CD14-positive monocyte (primary cell): Measurements from ENCODE around the gene ARCN1. TPM values are rescaled to one million over a fixed set of nuclear protein-coding genes. Genes with fewer than 3 reads are reported as not detected.

ENCODE experiments used
- DNase-seq, 3 donors: peaks; one replicate each; pipeline ENCODE4 v3.0.0-alpha.2; 2011 to 2022
- H2AFZ ChIP-seq: 2 replicates; pipeline ENCODE4 v1.6.0; 2012; ENCODE audit warnings: mild to moderate bottlenecking, low read depth, low read length, inconsistent platforms; ENCODE audit not compliant: insufficient read depth, poor library complexity, severe bottlenecking
- H3K27ac ChIP-seq, 2 donors: 1 replicate in 1 of 2; 2 replicates in 1 of 2; pipeline ENCODE4 v1.5.1; 2012 to 2013; ENCODE audit warnings: low read length in 2 of 2, control low read depth in 1 of 2, inconsistent platforms in 1 of 2, low read depth in 1 of 2, mild to moderate bottlenecking in 1 of 2
- H3K27me3 ChIP-seq, 2 donors: one replicate each; pipeline versions ENCODE4 v1.6.0 to v1.6.1; 2011 to 2013; ENCODE audit warnings: low read length in 2 of 2; ENCODE audit not compliant: control insufficient read depth in 2 of 2, insufficient read depth in 2 of 2
- H3K36me3 ChIP-seq, 2 donors: replicated peaks in 1 of 2; 1 replicate in 1 of 2; 2 replicates in 1 of 2; pipeline versions ENCODE4 v1.5.1 to v1.6.1; 2012 to 2013; ENCODE audit warnings: low read length in 2 of 2, control low read depth in 1 of 2, inconsistent platforms in 1 of 2, mild to moderate bottlenecking in 1 of 2; ENCODE audit not compliant: insufficient read depth in 2 of 2, control insufficient read depth in 1 of 2
- H3K4me1 ChIP-seq, 2 donors: 1 replicate in 1 of 2; 2 replicates in 1 of 2; pipeline versions ENCODE4 v1.5.1 to v1.6.1; 2012 to 2013; ENCODE audit warnings: low read length in 2 of 2, control low read depth in 1 of 2, inconsistent platforms in 1 of 2, mild to moderate bottlenecking in 1 of 2, moderate library complexity in 1 of 2; ENCODE audit not compliant: insufficient read depth in 2 of 2, control insufficient read depth in 1 of 2
- H3K4me2 ChIP-seq: replicated peaks from 2 replicates; pipeline ENCODE3; 2012; ENCODE audit warnings: low read length, moderate library complexity, mild to moderate bottlenecking; ENCODE audit not compliant: poor library complexity, severe bottlenecking; ENCODE audit errors: extremely low read depth
- H3K4me3 ChIP-seq, 3 experiments: fragments of 200-600 bp in 1 of 3; sonication (generic) in 1 of 3; replicated peaks in 1 of 3; 1 replicate in 2 of 3; 2 replicates in 1 of 3; pipeline ENCODE4 v1.5.1; 2011 to 2013; ENCODE audit warnings: low read length in 3 of 3, mild to moderate bottlenecking in 3 of 3, control low read depth in 2 of 3, low read depth in 2 of 3, inconsistent platforms in 1 of 3, moderate library complexity in 1 of 3
- H3K79me2 ChIP-seq: 2 replicates; pipeline ENCODE4 v1.6.0; 2012; ENCODE audit warnings: mild to moderate bottlenecking, control low read depth, inconsistent platforms, low read length, moderate library complexity; ENCODE audit not compliant: insufficient read depth
- H3K9ac ChIP-seq: 2 replicates; pipeline ENCODE4 v1.6.0; 2017; ENCODE audit warnings: low read length, mild to moderate bottlenecking; ENCODE audit not compliant: insufficient read depth, poor library complexity, severe bottlenecking
- H3K9me3 ChIP-seq, 2 donors: replicated peaks in 1 of 2; 1 replicate in 1 of 2; 2 replicates in 1 of 2; pipeline versions ENCODE4 v1.5.1 to v1.6.1; 2012 to 2013; ENCODE audit warnings: low read length in 2 of 2, control low read depth in 1 of 2; ENCODE audit not compliant: control insufficient read depth in 1 of 2, insufficient read depth in 1 of 2
- H4K20me1 ChIP-seq: 2 replicates; pipeline ENCODE4 v1.6.0; 2012; ENCODE audit warnings: mild to moderate bottlenecking, low read length, control low read depth, moderate library complexity; ENCODE audit not compliant: insufficient read depth
- H3K27ac Mint-ChIP-seq, 7 donors: one replicate each; pipeline ENCODE4 v1.8.0; 2020; ENCODE audit warnings: mild to moderate bottlenecking in 7 of 7, mixed read lengths in 7 of 7, moderate library complexity in 6 of 7, inconsistent platforms in 2 of 7
- H3K27me3 Mint-ChIP-seq, 3 donors: one replicate each; pipeline ENCODE4 v1.8.0; 2021 to 2022; ENCODE audit warnings: low read depth in 3 of 3, mild to moderate bottlenecking in 3 of 3, mixed read lengths in 3 of 3, moderate library complexity in 3 of 3, inconsistent platforms in 1 of 3
- H3K36me3 Mint-ChIP-seq, 2 donors: one replicate each; pipeline ENCODE4 v1.8.0; 2020; ENCODE audit warnings: mixed read lengths in 2 of 2, inconsistent platforms in 1 of 2, mild to moderate bottlenecking in 1 of 2
- H3K4me1 Mint-ChIP-seq: one replicate; pipeline ENCODE4 v1.8.0; 2020; ENCODE audit warnings: mild to moderate bottlenecking, mixed read lengths
- H3K4me3 Mint-ChIP-seq, 2 donors: one replicate each; pipeline ENCODE4 v1.8.0; 2020; ENCODE audit warnings: mild to moderate bottlenecking in 2 of 2, mixed read lengths in 2 of 2, moderate library complexity in 1 of 2
- H3K9me3 Mint-ChIP-seq, 7 donors: one replicate each; pipeline ENCODE4 v1.8.0; 2020 to 2022; ENCODE audit warnings: mixed read lengths in 7 of 7, mild to moderate bottlenecking in 6 of 7, moderate library complexity in 6 of 7, inconsistent platforms in 2 of 7
- CTCF ChIP-seq: fragments of 200-600 bp; IDR thresholded peaks from one replicate; pipeline ENCODE4 v1.8.0; 2022; ENCODE audit warnings: antibody characterized with exemption, mild to moderate bottlenecking
- WGBS: methylation state at CpG from one replicate; pipeline ENCODE4 v1.1.5; 2013; ENCODE audit warnings: missing lambda C conversion rate; ENCODE audit not compliant: insufficient coverage; 5-methylcytosine and 5-hydroxymethylcytosine counted together
- intact Hi-C, 2 donors: fragments of 100-400 bp; cut with micrococcal nuclease; formaldehyde crosslinking; loops; one replicate each; pipeline versions ENCODE4 v1.15.0 to v1.15.1; 2023
- polyA plus RNA-seq, 3 donors: library from polyadenylated mRNA; depleted of rRNA in 1 of 3; unstranded in 2 of 3; stranded (reverse) in 1 of 3; fragments of 300-500 nt in 2 of 3; fragments of >200 nt in 1 of 3; fragmentation: Illumina TruSeq in 2 of 3; gene quantifications; 1 replicate in 2 of 3; 2 replicates in 1 of 3; pipeline ENCODE4 v1.2.3, GENCODE V29; 2012 to 2021

ARCN1 gene
- polyA plus RNA-seq, 3 donors, result 36.1 to 101 (median 79.7) TPM

GRCh38 chr11:118636569-118637290 is 64.5 kb downstream of the ARCN1 start:
- Histone ChIP-seq H3K4me3 (no peak overlapping the region), H3K4me2 (no peak overlapping the region), H3K9me3 (no peaks in the 10 kb centered on the region), H2AFZ (no peak overlapping the region), H3K9ac (no peak overlapping the region), H3K4me1 (peaks cover 4 to 8% of the 10 kb centered on the region in 2 donors), H4K20me1 (no peaks in the 10 kb centered on the region), H3K79me2 (no peaks in the 10 kb centered on the region), H3K27me3 (peaks cover 0 to 16% of the 10 kb centered on the region in 2 donors), H3K27ac (no peak overlapping the region), H3K36me3 (no peaks in the 10 kb centered on the region)
- no peaks in the 10 kb centered on the region for H3K36me3 Mint-ChIP-seq
- peaks cover 0 to 2% (median 0%) of the 10 kb centered on the region in 7 donors for H3K9me3 Mint-ChIP-seq
- 100% methylated on average over 1 of the region's 8 CpGs for WGBS
- no peaks in the 10 kb centered on the region for H3K4me1 Mint-ChIP-seq
- H3K27ac Mint-ChIP-seq, result no peak overlapping the region
- intact Hi-C loops, result no loop called here
- no peak for DNase-seq
- H3K27me3 Mint-ChIP-seq, result peaks cover 9 to 14% (median 14%) of the 10 kb centered on the region in 3 donors
- H3K4me3 Mint-ChIP-seq, result no peak overlapping the region
- TF ChIP-seq CTCF, result no peak

GRCh38 chr11:118638726-118639125 is 66.5 kb downstream of the ARCN1 start:
- intact Hi-C loops, result no loop called here
- Histone ChIP-seq H3K4me2 (no peak overlapping the region), H3K9me3 (no peaks in the 10 kb centered on the region), H3K36me3 (no peaks in the 10 kb centered on the region), H3K4me3 (no peak overlapping the region), H3K27me3 (peaks cover 0 to 14% of the 10 kb centered on the region in 2 donors), H3K4me1 (peaks cover 4 to 8% of the 10 kb centered on the region in 2 donors), H4K20me1 (no peaks in the 10 kb centered on the region), H3K79me2 (no peaks in the 10 kb centered on the region), H2AFZ (no peak overlapping the region), H3K9ac (no peak overlapping the region), H3K27ac (no peak overlapping the region)
- DNase-seq, result no peak
- Mint-ChIP-seq H3K9me3 (peaks cover 0 to 2% (median 0%) of the 10 kb centered on the region in 7 donors), H3K27me3 (peaks cover 9 to 14% (median 12%) of the 10 kb centered on the region in 3 donors), H3K36me3 (no peaks in the 10 kb centered on the region), H3K4me3 (no peak overlapping the region), H3K27ac (no peak overlapping the region), H3K4me1 (no peaks in the 10 kb centered on the region)
- TF ChIP-seq CTCF, result no peak
- 100% methylated on average over 5 of the region's 6 CpGs for WGBS
